Left cardiac atrium (tissue), 4 donors: ENCODE data around the gene MAL. TPM values are rescaled to one million over a fixed set of nuclear protein-coding genes. Genes with fewer than 3 reads are reported as not detected.
"Not testable (repeated sequence)": the region's sequence is repeated elsewhere in the genome, so short reads cannot be mapped to it uniquely, and the experiment has no call there.

ENCODE experiments used
- ATAC-seq, 2 donors: fragments of 200-7000 bp; cut with Tn5 transposase; one replicate each; pipeline ENCODE4 v1.9.1; 2020; ENCODE audit warnings: mild to moderate bottlenecking in 2 of 2, moderate library complexity in 2 of 2
- DNase-seq: peaks from one replicate; pipeline ENCODE4 v3.0.0-alpha.2; 2020
- intact Hi-C, 2 donors: fragments of 100-400 bp; cut with DNase I; formaldehyde crosslinking; loops; one replicate each; pipeline versions ENCODE4 v1.14.1 to v1.15.1; 2022 to 2023
- total RNA-seq, 2 donors: library from RNA; stranded (reverse); fragmentation: NEBNext Ultra II Directional; extraction: Animal tissue kit (Norgen Biotek cat#: 25700); gene quantifications; one replicate each; pipeline ENCODE4 v1.2.1, GENCODE V29; 2021
- donor health status: DM: no; HTN: yes; CAD: no.
- donor health status: DM: no; HTN: yes; CAD: no; lungs with severe emphysema.
- donor health status: DM: yes; HTN: yes; CAD: no.
- donor health status: Dilated cardiomyopathy.

MAL gene
- total RNA-seq, 2 donors from 2014 or later, result 5.8 to 7.8 TPM

- DNase-seq (no peak), ATAC-seq (no peak)
- intact Hi-C loops, result loop anchor here in 1 of 2 donors (10.0 kb wide), 1 partner anchor 59 kb away; no protein-coding TSS in a partner anchor
Measured at GRCh38 chr2:95073856-95074662, 48.6 kb downstream of the MAL start.

- no peak for DNase-seq
- intact Hi-C loops, result loop anchor here in 1 of 2 donors (10.0 kb wide), 1 partner anchor 60 kb away; no protein-coding TSS in a partner anchor
- ATAC-seq, result no peak
Measured at GRCh38 chr2:95074663-95075439, 49.3 kb downstream of the MAL start.

- DNase-seq (no peak), ATAC-seq (no peak)
- intact Hi-C loops, result loop anchor here in 1 of 2 donors (10.0 kb wide), 1 partner anchor 61 kb away; no protein-coding TSS in a partner anchor
Measured at GRCh38 chr2:95075440-95076132, 50.1 kb downstream of the MAL start.

DNA sequence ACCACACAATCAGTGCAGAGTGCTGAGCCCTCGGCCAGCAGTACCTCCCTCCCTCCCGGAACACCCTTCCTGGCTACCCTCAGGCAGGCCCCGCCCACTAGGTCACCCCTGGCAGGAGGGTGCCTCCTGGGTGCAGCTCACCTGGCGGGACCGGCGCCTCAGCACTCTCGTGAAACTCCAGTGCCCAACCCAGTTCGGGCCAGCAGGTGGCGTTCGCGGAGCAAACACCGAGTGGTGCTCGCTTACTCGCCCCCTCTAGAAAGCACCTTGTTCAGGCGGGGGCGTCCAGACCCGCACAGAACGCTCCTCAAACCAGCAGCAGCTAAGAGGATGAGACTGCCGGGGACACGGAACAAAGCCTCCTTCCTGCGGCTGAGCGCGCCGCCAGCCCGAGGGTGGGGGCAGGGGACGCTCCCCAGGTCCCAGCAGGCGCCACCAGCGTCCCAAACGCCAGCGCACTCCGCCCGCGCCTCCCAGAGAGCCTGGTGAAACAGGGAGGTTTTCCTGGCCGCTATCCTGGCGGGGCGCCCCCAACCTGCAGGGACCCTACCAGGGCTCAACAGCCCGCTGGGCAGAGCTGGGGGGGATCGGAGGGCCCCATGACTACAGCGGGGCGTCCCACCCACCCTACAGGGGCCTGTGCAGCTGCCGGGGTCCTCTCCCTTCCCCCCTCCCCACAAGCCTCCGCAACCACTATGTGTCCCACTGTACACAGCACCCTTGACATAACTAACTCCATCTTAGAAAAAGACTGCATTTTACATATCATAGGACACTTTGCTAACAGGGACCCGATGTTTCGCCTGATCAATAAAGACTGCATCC is 51.4 kb downstream of the MAL start:
- ATAC-seq, result peak; percentile 72 to 85
- intact Hi-C loops, result loop anchor here in 1 of 2 donors (10.0 kb wide), 1 partner anchor 62 kb away; no protein-coding TSS in a partner anchor
- peak; percentile 72 for DNase-seq

GRCh38 chr2:95077530-95077825 is 52.0 kb downstream of the MAL start:
- intact Hi-C loops, result loop anchor here in 1 of 2 donors (10.0 kb wide), 1 partner anchor 63 kb away; no protein-coding TSS in a partner anchor

GRCh38 chr2:95077861-95078603 is 52.5 kb downstream of the MAL start:
- no peak for ATAC-seq
- no peak for DNase-seq
- intact Hi-C loops, result loop anchor here (2.0 to 10.0 kb wide), 2 partner anchors 53 to 63 kb away; partner anchors contain the start of gene MAL (in 1 of the 2)

More at GRCh38 chr2:95077530-95077825, 52.0 kb downstream of the MAL start:
- peak; percentile 7 to 53 for ATAC-seq
- no peak for DNase-seq

DNA sequence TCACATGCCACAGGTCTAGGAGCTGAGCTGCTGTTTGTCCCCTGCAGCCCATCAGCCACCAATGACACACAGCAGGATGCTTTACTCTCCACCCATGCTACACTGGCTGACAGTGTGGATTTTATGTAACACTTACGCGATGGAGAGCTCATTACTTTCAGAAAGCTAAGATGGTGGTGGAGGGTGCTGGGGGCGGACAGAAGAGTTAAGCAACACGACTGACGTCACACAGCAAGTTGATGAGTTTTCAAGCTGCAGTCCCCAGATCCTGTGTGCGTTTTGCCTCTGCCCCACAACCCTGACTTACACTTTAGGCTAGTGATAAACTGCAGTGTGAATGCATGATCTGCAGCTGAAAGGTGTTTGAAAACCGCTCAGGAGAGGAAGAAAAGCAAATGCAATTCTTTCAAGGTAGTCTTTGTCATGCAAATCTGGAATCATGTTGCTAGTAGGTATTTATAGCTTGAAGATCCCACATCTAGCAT is 53.7 kb downstream of the MAL start:
- DNase-seq (no peak), ATAC-seq (no peak)
- intact Hi-C loops, result loop anchor here (2.0 to 10.0 kb wide), 2 partner anchors 54 to 64 kb away; partner anchors contain the start of gene MAL (in 1 of the 2)

DNA sequence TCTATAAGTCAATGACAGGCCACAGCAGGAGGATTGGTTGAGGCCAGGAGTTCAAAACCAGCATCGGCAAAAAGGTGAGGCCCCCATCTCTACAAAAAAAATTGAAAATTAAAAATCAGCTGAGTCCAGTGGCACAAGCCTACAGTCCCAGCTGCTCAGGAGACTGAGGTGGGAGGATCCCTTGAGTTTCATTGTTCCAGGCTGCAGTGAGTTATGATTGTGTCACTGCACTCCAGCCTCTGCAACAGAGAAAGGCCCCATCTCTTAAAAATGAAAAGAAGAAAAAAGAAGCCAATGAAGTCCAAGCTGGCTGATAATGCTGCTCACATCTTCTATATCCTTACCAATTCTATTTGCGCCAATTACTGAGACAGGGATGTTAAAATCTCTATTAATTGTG is 57.0 kb downstream of the MAL start:
- intact Hi-C loops, result no loop called here
- DNase-seq (no peak), ATAC-seq (no peak)

DNA sequence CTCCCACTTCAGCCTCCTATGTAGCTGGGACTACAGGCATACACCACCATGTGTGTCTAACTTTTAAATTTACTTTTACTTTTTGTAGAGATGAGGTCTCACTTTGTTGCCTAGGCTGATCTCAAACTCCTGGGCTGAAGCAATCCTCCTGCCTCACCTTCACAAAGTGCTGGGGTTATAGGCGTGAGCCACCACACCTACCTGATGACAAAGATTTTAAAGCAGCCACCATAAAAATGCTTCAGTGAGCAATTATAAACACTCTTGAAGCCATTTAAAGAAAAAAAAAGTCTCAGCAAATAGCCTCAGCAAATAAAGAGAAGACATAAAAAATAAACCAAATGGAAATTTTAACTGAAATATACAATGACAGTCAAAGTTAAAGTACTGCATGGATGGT is 60.5 kb downstream of the MAL start:
- no peak for DNase-seq
- ATAC-seq, result no peak
- intact Hi-C loops, result no loop called here

GRCh38 chr2:95087379-95087778 is 61.9 kb downstream of the MAL start:
- intact Hi-C loops, result no loop called here
- DNase-seq (no peak), ATAC-seq (no peak)

DNA sequence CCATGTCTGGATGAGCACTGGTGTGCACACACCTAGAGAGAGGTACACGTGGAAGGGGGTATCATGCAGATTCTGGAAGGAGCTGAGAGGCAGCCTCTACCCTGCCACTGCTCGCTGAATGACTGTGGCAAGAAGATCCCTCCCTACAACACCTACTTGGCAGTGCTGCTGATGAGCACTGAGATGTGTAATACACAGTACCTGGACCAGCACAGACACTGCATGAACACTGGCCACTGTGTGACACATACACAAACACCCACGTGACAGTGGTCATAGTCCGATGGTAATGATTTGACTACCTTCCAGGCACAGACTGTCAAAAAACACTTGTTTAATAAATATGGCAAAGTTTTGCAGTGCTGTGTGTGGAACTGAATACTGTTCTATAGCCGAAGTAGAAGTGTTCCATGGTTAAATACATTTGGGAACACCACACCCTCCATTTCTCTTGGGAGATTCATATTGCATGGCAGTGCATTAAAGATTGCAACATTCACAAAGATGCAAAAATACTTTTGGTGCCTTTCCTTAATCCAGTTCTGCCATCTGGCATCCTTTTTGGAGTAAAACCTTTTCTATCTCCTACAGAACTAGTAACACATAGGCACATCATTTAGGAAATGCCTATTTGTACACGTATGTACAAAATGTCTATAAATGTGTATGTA is 66.5 kb downstream of the MAL start:
- ATAC-seq (no peak), DNase-seq (no peak)
- intact Hi-C loops, result no loop called here

GRCh38 chr2:95098273-95098672 is 72.8 kb downstream of the MAL start:
- DNase-seq, ATAC-seq, intact Hi-C loops: not testable (repeated sequence)

DNA sequence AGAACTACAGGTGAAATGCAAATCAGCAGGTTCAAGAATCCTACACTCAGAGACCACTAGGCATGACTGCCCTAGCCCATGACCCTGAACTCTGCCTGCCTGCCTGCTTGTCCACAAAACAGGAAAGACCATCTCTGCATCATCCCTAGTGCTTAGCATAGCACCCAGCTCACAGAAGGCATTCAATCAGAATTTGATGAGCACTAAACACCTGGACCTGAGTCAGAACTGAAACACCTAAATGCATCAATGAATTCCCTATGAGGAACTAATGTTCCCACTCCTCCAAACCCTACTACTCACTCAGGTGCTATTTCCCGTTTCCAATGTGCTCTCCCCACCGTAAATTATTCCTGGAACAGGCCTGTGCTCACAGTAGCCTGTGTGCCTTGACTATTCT is 74.4 kb downstream of the MAL start:
- DNase-seq, result no peak
- ATAC-seq, result no peak
- intact Hi-C loops, result no loop called here
